ENCODE results near the gene PHF12. TPM values are rescaled to one million over a fixed set of nuclear protein-coding genes. Genes with fewer than 3 reads are reported as not detected.

Gene PHF12
- total and polyA plus RNA-seq, 9 donors = 22.7 to 62.7 (median 48.6) TPM

GRCh38 chr17:28985950-28986713 lies 34.8 kb upstream of the PHF12 start:
- DNase-seq = no peak
- H3K27me3 ChIP-seq = no peaks in the 10 kb centered on the region
- no peak for TF ChIP-seq EP300 (IDR thresholded peaks at IDR 0.05)
- TF ChIP-seq CTCF (IDR thresholded peaks at IDR 0.05) = no peak
- TF ChIP-seq POLR2A (IDR thresholded peaks at IDR 0.05) = no peak
- no peaks in the 10 kb centered on the region for H3K4me1 ChIP-seq (ENCODE audit: insufficient read depth)
- no peak overlapping the region for H3K4me3 ChIP-seq
- WGBS, 3 donors = 18 to 21% (median 18%) methylated on average over 35 to 36 of the region's 36 CpGs
- intact Hi-C loops (cut with DNase I) = no loop called here
- H3K27ac ChIP-seq = no peak overlapping the region
- no peaks in the 10 kb centered on the region for H3K36me3 ChIP-seq
- H3K9me3 ChIP-seq = no peaks in the 10 kb centered on the region

- Histone ChIP-seq H3K9me3 (no peaks in the 10 kb centered on the region), H3K27ac (no peak overlapping the region), H3K4me1 (ENCODE audit: insufficient read depth) (no peaks in the 10 kb centered on the region), H3K4me3 (no peak overlapping the region), H3K36me3 (no peaks in the 10 kb centered on the region), H3K27me3 (no peaks in the 10 kb centered on the region)
- DNase-seq = no peak
- WGBS, 3 donors = 44 to 54% (median 47%) methylated on average over 7 of the region's 7 CpGs
- intact Hi-C loops (cut with DNase I) = loop anchor here in 1 of 4 donors (5.0 kb wide), 1 partner anchor 134 kb away; no protein-coding TSS in a partner anchor
- TF ChIP-seq POLR2A (IDR thresholded peaks at IDR 0.05) = no peak
- no peak for TF ChIP-seq EP300 (IDR thresholded peaks at IDR 0.05)
- no peak for TF ChIP-seq CTCF (IDR thresholded peaks at IDR 0.05)
These were observed 32.2 kb upstream of the PHF12 start for GRCh38 chr17:28983286-28984230.

- no peak for DNase-seq
- H3K36me3 ChIP-seq = no peaks in the 10 kb centered on the region
- intact Hi-C loops (cut with DNase I) = loop anchor here in 1 of 4 donors (5.0 kb wide), 1 partner anchor 135 kb away; no protein-coding TSS in a partner anchor
- no peak for TF ChIP-seq CTCF (IDR thresholded peaks at IDR 0.05)
- H3K4me1 ChIP-seq (ENCODE audit: insufficient read depth) = no peaks in the 10 kb centered on the region
- H3K27ac ChIP-seq = no peak overlapping the region
- WGBS, 3 donors = 80 to 85% (median 82%) methylated on average over 11 of the region's 11 CpGs
- no peak overlapping the region for H3K4me3 ChIP-seq
- no peaks in the 10 kb centered on the region for H3K27me3 ChIP-seq
- H3K9me3 ChIP-seq = no peaks in the 10 kb centered on the region
These were observed 30.9 kb upstream of the PHF12 start for GRCh38 chr17:28982131-28982793.

DNA sequence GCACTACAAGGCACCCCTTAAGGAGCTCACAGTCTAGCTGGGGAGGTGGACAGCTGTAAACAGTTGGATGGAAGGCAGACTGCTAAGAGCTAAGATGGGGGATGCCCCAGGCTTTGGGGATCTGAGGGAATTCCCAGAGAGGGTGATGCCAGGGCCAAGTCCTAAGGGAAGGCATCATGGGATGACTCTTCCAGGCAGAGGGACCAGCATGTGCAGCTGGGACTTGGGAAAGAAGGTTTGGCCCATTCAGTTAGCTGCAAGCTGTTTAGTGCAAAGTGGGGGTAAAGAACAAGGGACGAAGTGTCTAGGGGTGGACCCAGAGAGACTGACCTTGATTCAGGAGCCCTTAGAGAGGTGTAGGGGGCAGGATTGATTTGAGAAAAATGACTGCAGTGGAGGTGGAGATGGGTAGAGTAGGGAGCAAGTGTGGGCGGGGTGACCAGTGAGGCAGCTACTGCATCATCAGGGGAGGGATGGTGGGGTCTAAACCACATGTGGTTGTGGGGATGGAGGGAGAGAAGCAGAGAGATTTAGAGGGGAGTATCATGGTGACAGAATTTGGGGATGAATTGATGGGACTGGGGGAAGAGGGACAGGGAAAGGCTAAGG lies 27.1 kb upstream of the PHF12 start:
- no peak for DNase-seq
- H3K9me3 ChIP-seq = no peaks in the 10 kb centered on the region
- no peak overlapping the region for H3K4me3 ChIP-seq
- no peaks in the 10 kb centered on the region for H3K4me1 ChIP-seq (ENCODE audit: insufficient read depth)
- intact Hi-C loops (cut with DNase I) = no loop called here
- no peak overlapping the region for H3K27ac ChIP-seq
- no peak for TF ChIP-seq EP300 (IDR thresholded peaks at IDR 0.05)
- no peak for TF ChIP-seq CTCF (IDR thresholded peaks at IDR 0.05)
- no peak for TF ChIP-seq POLR2A (IDR thresholded peaks at IDR 0.05)
- H3K27me3 ChIP-seq = no peaks in the 10 kb centered on the region
- H3K36me3 ChIP-seq = no peaks in the 10 kb centered on the region
- WGBS, 3 donors = 82 to 89% (median 88%) methylated on average over 2 of the region's 2 CpGs
